ENCODE data around the gene GRIN2C.

DNA sequence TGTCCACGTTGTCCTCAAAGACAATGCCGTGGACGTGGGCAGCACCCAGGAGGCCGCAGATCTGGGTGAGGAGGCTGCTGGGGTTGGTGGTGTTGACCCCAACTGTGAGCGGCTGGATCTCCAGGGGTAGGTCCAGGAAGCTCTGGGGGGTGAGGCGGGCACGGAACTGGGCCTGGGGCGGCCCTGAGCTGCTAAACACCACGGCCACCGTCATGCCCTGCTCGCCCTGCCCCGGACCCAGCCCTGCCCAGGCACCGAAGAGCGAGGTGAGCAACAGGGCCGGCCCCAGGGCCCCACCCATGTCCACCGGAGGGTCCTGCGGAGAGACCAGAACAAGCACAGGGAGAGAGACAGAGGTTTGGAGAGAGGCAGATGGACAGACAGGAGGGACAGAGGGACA is 4.9 kb downstream of the GRIN2C start:
- TF ChIP-seq CTCF (IDR thresholded peaks at IDR 0.05) (no peak), POLR2A (IDR thresholded peaks at IDR 0.05) (no peak)
